Activated CD4-positive, alpha-beta T cell treated with anti-CD3 and anti-CD28 coated beads for 36 hours (primary cell): ENCODE results near the gene CLTCL1. TPM values are rescaled to one million over a fixed set of nuclear protein-coding genes. Genes with fewer than 3 reads are reported as not detected.
A peak's percentile ranks its signal among the peaks of the same experiment; 100 is the strongest.

Source experiments
- ATAC-seq: fragments of 200-7000 bp; cut with Tn5 transposase; one replicate; pipeline ENCODE4 v1.10.0; 2021; ENCODE audit warnings: mild to moderate bottlenecking, moderate library complexity
- CTCF ChIA-PET: fragments of 350-600 bp; sonication (Branson Sonifier 250); formaldehyde crosslinking; loops from one replicate; lab custom pipeline; 2021; ENCODE audit warnings: antibody characterized with exemption; lab: Charles Lee
- POLR2A ChIA-PET: fragments of 350-600 bp; sonication (Branson Sonifier 250); formaldehyde crosslinking; loops from one replicate; lab custom pipeline; 2021; ENCODE audit warnings: antibody characterized with exemption, inconsistent platforms; lab: Charles Lee
- DNase-seq: peaks from one replicate; pipeline ENCODE4 v3.0.0-alpha.2; 2020
- H3K27ac Mint-ChIP-seq: one replicate; pipeline ENCODE4 v1.8.0; 2021; ENCODE audit warnings: mixed read lengths
- H3K27me3 Mint-ChIP-seq: one replicate; pipeline ENCODE4 v1.8.0; 2021; ENCODE audit warnings: mixed read lengths
- H3K36me3 Mint-ChIP-seq: one replicate; pipeline ENCODE4 v1.8.0; 2021; ENCODE audit warnings: low read depth, mixed read lengths
- H3K4me1 Mint-ChIP-seq: one replicate; pipeline ENCODE4 v1.8.0; 2021; ENCODE audit warnings: mixed read lengths
- H3K4me3 Mint-ChIP-seq: one replicate; pipeline ENCODE4 v1.8.0; 2021; ENCODE audit warnings: mild to moderate bottlenecking, moderate library complexity, mixed read lengths
- H3K9me3 Mint-ChIP-seq: one replicate; pipeline ENCODE4 v1.8.0; 2021; ENCODE audit warnings: low read depth, mixed read lengths
- intact Hi-C, 2 experiments: fragments of 100-400 bp; cut with DNase I in 1 of 2; cut with micrococcal nuclease in 1 of 2; formaldehyde crosslinking; loops; one replicate each; pipeline versions ENCODE4 v1.14.2 to v1.15.1; 2022 to 2024; cut with DNase I, micrococcal nuclease
- total RNA-seq, 2 experiments: library from RNA; stranded (reverse); gene quantifications; one replicate each; pipeline ENCODE4 v1.2.3, GENCODE V29; 2021

CLTCL1 gene
- total RNA-seq, 2 experiments from 2014 or later: 0.76 to 1.2 TPM

- ChIA-PET CTCF (interaction anchor here (0.6 to 1.6 kb wide), 4 partner anchors 28 to 482 kb away, joined by 3 to 5 read pairs (median 3); no protein-coding TSS in a partner anchor), POLR2A (interaction anchor here (0.9 kb wide), 1 partner anchor 26 kb away, joined by 3 read pairs; no protein-coding TSS in a partner anchor)
- DNase-seq (no peak), ATAC-seq (no peak)
- H3K27ac Mint-ChIP-seq: no peak overlapping the region
- peaks cover 21% of the 10 kb centered on the region for H3K27me3 Mint-ChIP-seq
- peaks cover 21% of the 10 kb centered on the region for H3K4me1 Mint-ChIP-seq
- H3K4me3 Mint-ChIP-seq: no peak overlapping the region
- no peaks in the 10 kb centered on the region for H3K9me3 Mint-ChIP-seq
- intact Hi-C loops: loop anchor here in 1 of 2 experiments (10.0 kb wide), 1 partner anchor 708 kb away; the partner anchor contains the start of genes GNB1L and RTL10
- peaks cover 3% of the 10 kb centered on the region for H3K36me3 Mint-ChIP-seq
These were observed 144.2 kb downstream of the CLTCL1 start for GRCh38 chr22:19147195-19147780.

- H3K36me3 Mint-ChIP-seq: peaks cover 5% of the 10 kb centered on the region
- no peaks in the 10 kb centered on the region for H3K9me3 Mint-ChIP-seq
- POLR2A ChIA-PET: interaction anchor here (0.9 kb wide), 1 partner anchor 27 kb away, joined by 3 read pairs; no protein-coding TSS in a partner anchor
- DNase-seq (no peak), ATAC-seq (no peak)
- intact Hi-C loops: loop anchor here in 1 of 2 experiments (10.0 kb wide), 1 partner anchor 708 kb away; the partner anchor contains the start of genes GNB1L and RTL10
- H3K4me1 Mint-ChIP-seq: peaks cover 22% of the 10 kb centered on the region
- H3K4me3 Mint-ChIP-seq: no peak overlapping the region
- H3K27ac Mint-ChIP-seq: no peak overlapping the region
- CTCF ChIA-PET: interaction anchor here (0.6 to 2.6 kb wide), 4 partner anchors 28 to 483 kb away, joined by 3 to 18 read pairs (median 4); partner anchors contain the start of gene SLC25A1
- peaks cover 14% of the 10 kb centered on the region for H3K27me3 Mint-ChIP-seq
These were observed 145.1 kb downstream of the CLTCL1 start for GRCh38 chr22:19146215-19146968.

- peaks cover 5% of the 10 kb centered on the region for H3K27me3 Mint-ChIP-seq
- CTCF ChIA-PET: interaction anchor here (0.5 to 2.6 kb wide), 16 partner anchors 10 to 957 kb away, joined by 3 to 18 read pairs (median 4); partner anchors contain the start of genes CDC45, DGCR2, SLC25A1 and UFD1
- intact Hi-C loops: loop anchor here (1.0 to 10.0 kb wide), 12 partner anchors 22 to 973 kb away; partner anchors contain the start of genes C22orf39 (in 2 of the 2), CDC45 (in 2 of the 2), DGCR2 (in 2 of the 2) and SLC25A1 (in 2 of the 2)
These were observed 147.5 kb downstream of the CLTCL1 start for GRCh38 chr22:19143967-19144400.

GRCh38 chr22:19143212-19143611, 148.3 kb downstream of the CLTCL1 start:
- ATAC-seq: no peak
- no peak for DNase-seq
- Mint-ChIP-seq H3K4me3 (peak overlapping the region; percentile 95), H3K4me1 (peaks cover 18% of the 10 kb centered on the region), H3K9me3 (no peaks in the 10 kb centered on the region), H3K27ac (no peak overlapping the region), H3K27me3 (peaks cover 5% of the 10 kb centered on the region), H3K36me3 (peaks cover 13% of the 10 kb centered on the region)
- intact Hi-C loops: loop anchor here in 1 of 2 experiments (5.0 to 10.0 kb wide), 2 partner anchors 712 to 974 kb away; partner anchors contain the start of genes GNB1L, RANBP1, RTL10 and TRMT2A
- POLR2A ChIA-PET: interaction anchor here (0.5 to 1.9 kb wide), 6 partner anchors 10 to 346 kb away, joined by 3 to 14 read pairs (median 4); partner anchors contain the start of gene DGCR2
- CTCF ChIA-PET: interaction anchor here (1.3 to 1.4 kb wide), 3 partner anchors 10 to 23 kb away, joined by 3 to 5 read pairs (median 4); partner anchors contain the start of gene DGCR2

More at GRCh38 chr22:19143967-19144400, 147.5 kb downstream of the CLTCL1 start:
- Mint-ChIP-seq H3K27ac (peak overlapping the region; percentile 96), H3K9me3 (no peaks in the 10 kb centered on the region), H3K36me3 (peaks cover 11% of the 10 kb centered on the region), H3K4me3 (peak overlapping the region; percentile 95), H3K4me1 (peaks cover 18% of the 10 kb centered on the region)
- DNase-seq: peak; percentile 69
- ATAC-seq: peak; percentile 37
- POLR2A ChIA-PET: interaction anchor here (0.5 to 1.9 kb wide), 10 partner anchors 11 to 345 kb away, joined by 3 to 14 read pairs (median 4); partner anchors contain the start of gene DGCR2

GRCh38 chr22:19142394-19142793, 149.1 kb downstream of the CLTCL1 start:
- peaks cover 18% of the 10 kb centered on the region for H3K4me1 Mint-ChIP-seq
- no peak overlapping the region for H3K27ac Mint-ChIP-seq
- ChIA-PET POLR2A (interaction anchor here (0.6 kb wide), 1 partner anchor 18 kb away, joined by 3 read pairs; no protein-coding TSS in a partner anchor), CTCF (no interaction called here)
- intact Hi-C loops: loop anchor here in 1 of 2 experiments (5.0 to 10.0 kb wide), 2 partner anchors 712 to 975 kb away; partner anchors contain the start of genes GNB1L, RANBP1, RTL10 and TRMT2A
- H3K9me3 Mint-ChIP-seq: no peaks in the 10 kb centered on the region
- peaks cover 5% of the 10 kb centered on the region for H3K27me3 Mint-ChIP-seq
- no peak for DNase-seq
- peaks cover 17% of the 10 kb centered on the region for H3K36me3 Mint-ChIP-seq
- no peak for ATAC-seq
- no peak overlapping the region for H3K4me3 Mint-ChIP-seq

- no peak for ATAC-seq
- intact Hi-C loops: loop anchor here in 1 of 2 experiments (5.0 to 10.0 kb wide), 2 partner anchors 715 to 977 kb away; partner anchors contain the start of genes GNB1L, RANBP1, RTL10 and TRMT2A
- no peaks in the 10 kb centered on the region for H3K27me3 Mint-ChIP-seq
- no peak overlapping the region for H3K4me3 Mint-ChIP-seq
- ChIA-PET CTCF (interaction anchor here (0.6 kb wide), 1 partner anchor 21 kb away, joined by 3 read pairs; no protein-coding TSS in a partner anchor), POLR2A (no interaction called here)
- peaks cover 18% of the 10 kb centered on the region for H3K4me1 Mint-ChIP-seq
- no peaks in the 10 kb centered on the region for H3K9me3 Mint-ChIP-seq
- peaks cover 31% of the 10 kb centered on the region for H3K36me3 Mint-ChIP-seq
- no peak for DNase-seq
- H3K27ac Mint-ChIP-seq: no peak overlapping the region
These were observed 151.5 kb downstream of the CLTCL1 start for GRCh38 chr22:19139974-19140373.

- no peaks in the 10 kb centered on the region for H3K27me3 Mint-ChIP-seq
- H3K4me3 Mint-ChIP-seq: no peak overlapping the region
- ATAC-seq: no peak
- DNase-seq: no peak
- peaks cover 13% of the 10 kb centered on the region for H3K4me1 Mint-ChIP-seq
- no peaks in the 10 kb centered on the region for H3K9me3 Mint-ChIP-seq
- POLR2A ChIA-PET: no interaction called here
- intact Hi-C loops: no loop called here
- no peak overlapping the region for H3K27ac Mint-ChIP-seq
- peaks cover 35% of the 10 kb centered on the region for H3K36me3 Mint-ChIP-seq
- CTCF ChIA-PET: interaction anchor here (0.6 kb wide), 1 partner anchor 170 kb away, joined by 3 read pairs; no protein-coding TSS in a partner anchor
These were observed 152.5 kb downstream of the CLTCL1 start for GRCh38 chr22:19139001-19139356.

- DNase-seq (no peak), ATAC-seq (no peak)
- POLR2A ChIA-PET: no interaction called here
- CTCF ChIA-PET: interaction anchor here (0.6 kb wide), 1 partner anchor 171 kb away, joined by 3 read pairs; no protein-coding TSS in a partner anchor
- Mint-ChIP-seq H3K36me3 (peaks cover 32% of the 10 kb centered on the region), H3K27ac (no peak overlapping the region), H3K9me3 (no peaks in the 10 kb centered on the region), H3K4me1 (peaks cover 9% of the 10 kb centered on the region), H3K27me3 (no peaks in the 10 kb centered on the region), H3K4me3 (no peak overlapping the region)
- intact Hi-C loops: no loop called here
These were observed 153.1 kb downstream of the CLTCL1 start for GRCh38 chr22:19138217-19139000.

- ChIA-PET CTCF (no interaction called here), POLR2A (no interaction called here)
- no peak overlapping the region for H3K4me3 Mint-ChIP-seq
- ATAC-seq (no peak), DNase-seq (no peak)
- no peak overlapping the region for H3K27ac Mint-ChIP-seq
- intact Hi-C loops: no loop called here
- no peaks in the 10 kb centered on the region for H3K27me3 Mint-ChIP-seq
- peaks cover 3% of the 10 kb centered on the region for H3K4me1 Mint-ChIP-seq
- H3K36me3 Mint-ChIP-seq: peaks cover 32% of the 10 kb centered on the region
- no peaks in the 10 kb centered on the region for H3K9me3 Mint-ChIP-seq
These were observed 153.9 kb downstream of the CLTCL1 start for GRCh38 chr22:19137384-19138216.
